Stimulated activated CD4-positive, alpha-beta T cell treated with anti-CD3 and anti-CD28 coated beads, Interleukin-1b, Interleukin-23, amount 100 ng/mL, for 1 hour (primary cell): Measurements from ENCODE around the gene ABCC10.
"Not testable (repeated sequence)": the region's sequence is repeated elsewhere in the genome, so short reads cannot be mapped to it uniquely, and the experiment has no call there.

Experiments used
- DNase-seq, 2 donors: peaks; one replicate each; pipeline ENCODE4 v3.0.0-alpha.2; 2020; ENCODE audit warnings: low read depth in 2 of 2

Gene ABCC10, protein sequence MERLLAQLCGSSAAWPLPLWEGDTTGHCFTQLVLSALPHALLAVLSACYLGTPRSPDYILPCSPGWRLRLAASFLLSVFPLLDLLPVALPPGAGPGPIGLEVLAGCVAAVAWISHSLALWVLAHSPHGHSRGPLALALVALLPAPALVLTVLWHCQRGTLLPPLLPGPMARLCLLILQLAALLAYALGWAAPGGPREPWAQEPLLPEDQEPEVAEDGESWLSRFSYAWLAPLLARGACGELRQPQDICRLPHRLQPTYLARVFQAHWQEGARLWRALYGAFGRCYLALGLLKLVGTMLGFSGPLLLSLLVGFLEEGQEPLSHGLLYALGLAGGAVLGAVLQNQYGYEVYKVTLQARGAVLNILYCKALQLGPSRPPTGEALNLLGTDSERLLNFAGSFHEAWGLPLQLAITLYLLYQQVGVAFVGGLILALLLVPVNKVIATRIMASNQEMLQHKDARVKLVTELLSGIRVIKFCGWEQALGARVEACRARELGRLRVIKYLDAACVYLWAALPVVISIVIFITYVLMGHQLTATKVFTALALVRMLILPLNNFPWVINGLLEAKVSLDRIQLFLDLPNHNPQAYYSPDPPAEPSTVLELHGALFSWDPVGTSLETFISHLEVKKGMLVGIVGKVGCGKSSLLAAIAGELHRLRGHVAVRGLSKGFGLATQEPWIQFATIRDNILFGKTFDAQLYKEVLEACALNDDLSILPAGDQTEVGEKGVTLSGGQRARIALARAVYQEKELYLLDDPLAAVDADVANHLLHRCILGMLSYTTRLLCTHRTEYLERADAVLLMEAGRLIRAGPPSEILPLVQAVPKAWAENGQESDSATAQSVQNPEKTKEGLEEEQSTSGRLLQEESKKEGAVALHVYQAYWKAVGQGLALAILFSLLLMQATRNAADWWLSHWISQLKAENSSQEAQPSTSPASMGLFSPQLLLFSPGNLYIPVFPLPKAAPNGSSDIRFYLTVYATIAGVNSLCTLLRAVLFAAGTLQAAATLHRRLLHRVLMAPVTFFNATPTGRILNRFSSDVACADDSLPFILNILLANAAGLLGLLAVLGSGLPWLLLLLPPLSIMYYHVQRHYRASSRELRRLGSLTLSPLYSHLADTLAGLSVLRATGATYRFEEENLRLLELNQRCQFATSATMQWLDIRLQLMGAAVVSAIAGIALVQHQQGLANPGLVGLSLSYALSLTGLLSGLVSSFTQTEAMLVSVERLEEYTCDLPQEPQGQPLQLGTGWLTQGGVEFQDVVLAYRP (N-terminal part only)

DNA sequence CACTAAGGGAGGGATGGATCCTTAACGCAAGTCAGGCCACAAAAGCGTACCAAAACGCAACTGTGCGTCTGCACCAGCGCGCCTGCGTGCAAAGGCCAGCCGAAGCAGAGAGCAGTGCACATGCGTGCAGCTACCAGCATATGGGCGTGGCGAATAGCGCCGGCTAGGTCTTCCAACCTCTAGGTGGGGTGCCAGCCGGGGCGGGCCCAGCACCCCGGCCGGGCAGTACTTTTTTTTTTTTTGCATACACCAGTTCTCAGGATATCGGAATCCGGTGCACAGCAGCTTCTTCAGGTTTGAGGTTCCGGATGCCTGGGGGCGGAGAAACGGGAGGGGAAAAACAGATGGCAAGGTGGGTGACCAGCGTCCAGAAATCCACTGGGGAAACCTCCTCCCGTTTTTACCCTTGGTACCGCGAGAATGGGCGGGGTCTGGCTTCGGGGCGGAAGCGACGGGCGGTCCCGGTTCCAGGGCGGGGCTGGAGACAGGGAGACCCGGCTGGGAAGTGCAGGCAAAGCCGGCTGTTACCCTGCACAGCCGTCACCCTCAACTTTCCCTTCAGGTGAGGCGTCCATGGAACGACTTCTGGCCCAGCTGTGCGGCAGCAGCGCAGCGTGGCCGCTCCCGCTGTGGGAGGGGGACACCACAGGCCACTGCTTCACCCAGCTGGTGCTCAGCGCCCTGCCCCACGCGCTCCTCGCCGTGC, at the start of gene ABCC10:
Gene ABCC10 (plus strand): TSS at position 136 of the 706 bp plus-strand sequence. CDS start 438 bp downstream, at position 574.
- DNase-seq: peak; percentile 78 to 83

- no peak for DNase-seq
Measured at GRCh38 chr6:43377710-43378229, 49.6 kb upstream of the ABCC10 start.

DNA sequence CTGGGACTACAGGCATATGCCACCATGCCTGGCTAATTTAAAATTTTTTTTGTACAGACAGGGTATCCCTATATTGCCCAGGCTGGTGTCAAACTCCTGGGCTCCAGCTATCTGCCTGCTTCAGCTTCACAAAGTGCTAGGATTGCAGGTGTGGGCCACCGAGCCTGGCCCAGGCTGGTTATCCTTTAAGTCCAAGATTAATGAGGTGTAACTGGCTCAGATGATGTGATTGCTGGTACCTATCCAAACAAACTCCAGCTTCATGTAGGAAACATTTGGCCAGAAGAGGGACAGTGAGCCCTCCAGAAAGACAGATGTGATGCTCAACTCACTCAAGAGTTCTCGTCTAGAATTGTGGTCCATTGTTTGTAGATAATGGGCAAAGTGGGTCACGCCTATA, 48.7 kb upstream of the ABCC10 start:
- no peak for DNase-seq

GRCh38 chr6:43380858-43381257, 46.5 kb upstream of the ABCC10 start:
- not testable (repeated sequence) for DNase-seq

DNA sequence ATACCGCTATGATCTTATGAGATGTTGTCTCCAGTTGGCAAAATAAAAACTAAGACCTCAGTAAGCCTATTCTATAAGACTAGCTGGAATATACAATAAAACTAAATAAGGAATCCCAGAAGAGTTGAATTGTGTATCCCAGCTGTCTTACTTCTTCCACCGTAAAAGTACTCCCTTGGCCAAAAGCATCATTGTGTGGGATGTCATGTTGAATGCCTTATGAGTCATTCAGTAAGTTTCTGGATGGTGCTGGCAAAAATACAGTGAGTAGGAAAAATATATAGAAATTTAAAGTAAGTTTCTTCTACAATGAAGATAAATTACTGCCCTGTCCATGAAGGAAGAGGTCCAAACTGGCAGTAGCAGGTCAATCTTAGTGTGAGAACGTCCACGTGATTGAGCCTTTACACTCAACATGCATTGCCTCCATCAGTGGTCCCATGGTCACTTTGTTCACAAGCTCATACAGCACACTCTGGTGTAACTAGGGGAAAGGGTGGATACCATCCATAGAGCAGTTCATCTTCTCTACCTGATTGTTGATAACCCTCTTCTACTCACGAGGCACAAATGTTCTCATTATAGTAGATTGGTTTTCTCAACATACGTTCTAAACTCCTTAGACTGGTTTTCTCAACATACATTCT, 44.2 kb upstream of the ABCC10 start:
- no peak for DNase-seq

DNA sequence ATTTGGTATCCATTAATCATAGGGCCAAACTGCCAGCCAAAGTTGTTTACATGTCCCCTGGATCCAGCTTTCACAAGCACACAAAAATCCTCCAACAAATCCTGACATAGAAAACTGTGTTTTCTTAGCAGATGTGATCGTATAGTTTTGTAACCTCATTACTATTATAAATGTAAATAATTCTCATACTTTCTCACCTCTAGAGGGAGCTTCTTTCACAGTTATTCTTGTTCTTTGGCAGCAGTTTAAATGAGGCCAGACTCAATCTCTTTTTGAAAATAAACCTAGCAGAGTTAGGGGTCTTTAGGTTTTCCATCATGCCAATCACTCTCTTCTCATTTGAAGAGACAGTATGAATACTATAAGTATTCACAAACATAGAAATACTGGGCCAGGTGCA, 40.8 kb upstream of the ABCC10 start:
- no peak for DNase-seq

GRCh38 chr6:43389730-43390295, 37.5 kb upstream of the ABCC10 start:
- DNase-seq: no peak

- DNase-seq: not testable (repeated sequence)
Measured at GRCh38 chr6:43390753-43391439, 36.4 kb upstream of the ABCC10 start.

GRCh38 chr6:43391440-43392031, 35.8 kb upstream of the ABCC10 start:
- DNase-seq: no peak

DNA sequence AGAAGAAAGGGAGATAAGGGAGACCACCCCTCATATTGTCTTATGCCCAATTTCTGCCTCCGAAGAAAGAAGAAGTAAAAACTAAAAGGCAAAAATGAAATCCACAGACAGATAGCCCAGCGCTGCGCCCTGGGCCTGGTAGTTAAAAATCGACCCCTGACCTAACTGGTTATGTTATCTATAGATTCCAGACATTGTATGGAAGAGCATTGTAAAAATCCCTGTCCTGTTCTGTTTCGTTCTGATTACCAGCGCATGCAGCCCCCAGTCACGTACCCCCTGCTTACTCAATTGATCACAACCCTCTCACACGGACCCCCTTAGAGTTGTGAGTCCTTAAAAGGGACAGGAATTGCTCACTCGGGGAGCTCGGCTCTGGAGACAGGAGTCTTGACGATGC, 34.2 kb upstream of the ABCC10 start:
- not testable (repeated sequence) for DNase-seq

- DNase-seq: no peak
Measured at GRCh38 chr6:43393602-43394001, 33.7 kb upstream of the ABCC10 start.

DNA sequence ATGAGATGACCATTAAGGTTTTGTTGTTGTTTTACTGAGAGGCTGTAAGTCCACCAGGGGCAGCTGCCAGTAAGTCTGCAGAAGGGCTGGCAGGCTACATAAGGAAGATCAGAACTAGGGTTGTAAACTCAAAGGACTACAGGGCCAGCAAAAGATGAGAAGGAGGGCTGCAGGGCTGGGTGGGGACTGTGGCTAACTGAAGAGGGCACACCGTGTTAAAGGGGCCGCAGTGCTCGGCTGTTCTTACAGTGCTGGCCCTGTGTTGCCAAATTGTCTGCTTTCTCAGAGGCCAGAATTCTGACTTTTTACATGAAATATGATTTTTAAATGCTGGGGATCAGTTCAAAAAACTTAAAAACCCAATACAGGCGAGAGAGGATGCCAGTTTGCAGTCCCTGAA, 32.4 kb upstream of the ABCC10 start:
- no peak for DNase-seq

- no peak for DNase-seq
Measured at GRCh38 chr6:43395776-43396175, 31.6 kb upstream of the ABCC10 start.

GRCh38 chr6:43396408-43397149, 30.8 kb upstream of the ABCC10 start:
- DNase-seq: no peak

DNA sequence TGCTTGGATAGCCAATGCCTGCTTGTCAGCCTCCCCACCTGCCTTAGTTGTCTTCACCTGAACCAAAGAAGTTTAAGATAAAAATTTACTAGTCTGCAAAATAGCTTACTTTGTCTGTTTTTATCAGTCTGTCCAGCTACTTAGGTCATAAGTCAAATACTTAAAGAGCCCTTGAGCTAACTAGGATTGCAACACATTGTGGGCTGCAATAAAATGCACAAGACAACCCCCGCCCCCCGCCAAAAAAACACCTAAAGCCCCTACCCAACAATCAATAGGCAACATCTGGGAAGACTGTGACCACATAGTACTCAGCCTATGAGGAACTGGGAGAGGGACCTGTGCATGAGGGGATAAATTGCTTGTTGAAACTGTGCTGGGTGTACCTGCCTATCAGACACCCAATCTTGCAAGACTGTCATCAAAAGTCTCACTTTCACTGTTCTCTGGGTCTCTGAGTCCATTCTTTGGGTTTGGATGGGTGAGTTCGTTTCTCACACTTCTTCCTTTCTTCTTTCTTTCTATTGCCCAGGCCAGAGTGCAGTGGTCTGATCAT, 27.3 kb upstream of the ABCC10 start:
- DNase-seq: no peak

DNA sequence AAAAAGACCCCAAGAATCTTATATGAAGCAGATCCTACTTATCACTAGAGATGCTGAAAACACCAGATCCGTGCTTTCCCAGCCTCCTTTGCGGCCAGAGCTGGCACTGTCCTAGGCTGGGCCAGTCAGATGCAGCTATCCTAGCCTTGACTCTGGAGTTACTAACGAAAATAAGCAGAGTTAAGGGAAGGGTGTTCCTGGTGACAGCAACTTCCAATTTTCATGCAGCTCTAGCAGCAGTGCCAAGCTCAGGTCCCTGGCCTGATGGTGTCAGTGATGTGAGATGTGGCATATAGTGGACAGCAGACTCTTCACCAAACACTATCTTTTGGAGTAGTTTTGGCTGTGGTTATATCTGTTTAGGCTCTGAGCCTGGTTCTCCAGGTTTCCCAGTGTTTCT, 25.6 kb upstream of the ABCC10 start:
- DNase-seq: no peak

DNA sequence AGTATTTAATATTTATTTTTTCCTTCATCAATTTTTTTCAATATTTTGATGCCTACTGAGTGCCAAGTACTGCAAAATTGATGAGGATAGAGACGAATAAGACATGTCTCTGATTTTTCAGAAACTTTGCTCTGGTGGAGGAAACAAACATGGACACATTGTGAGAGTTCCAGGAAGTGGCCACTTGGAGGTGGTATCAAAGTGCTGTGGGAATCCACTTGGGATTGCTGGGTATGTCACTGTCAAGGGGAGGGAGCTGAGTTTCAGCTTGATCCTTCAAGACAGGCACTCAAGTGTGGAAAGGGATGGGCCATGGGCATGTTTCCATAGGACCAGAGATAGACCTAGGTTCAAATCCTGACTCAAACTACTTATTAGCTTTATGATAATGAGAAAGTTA, 24.5 kb upstream of the ABCC10 start:
- no peak for DNase-seq

GRCh38 chr6:43405354-43405753, 22.0 kb upstream of the ABCC10 start:
- no peak for DNase-seq
